ENCODE measurements around the gene LSM4. TPM values are rescaled to one million over a fixed set of nuclear protein-coding genes. Genes with fewer than 3 reads are reported as not detected.
"Not testable (repeated sequence)": the region's sequence is repeated elsewhere in the genome, so short reads cannot be mapped to it uniquely, and the experiment has no call there.

LSM4 gene
- polyA plus RNA-seq, 2 donors, result 96.9 to 113 TPM

DNA sequence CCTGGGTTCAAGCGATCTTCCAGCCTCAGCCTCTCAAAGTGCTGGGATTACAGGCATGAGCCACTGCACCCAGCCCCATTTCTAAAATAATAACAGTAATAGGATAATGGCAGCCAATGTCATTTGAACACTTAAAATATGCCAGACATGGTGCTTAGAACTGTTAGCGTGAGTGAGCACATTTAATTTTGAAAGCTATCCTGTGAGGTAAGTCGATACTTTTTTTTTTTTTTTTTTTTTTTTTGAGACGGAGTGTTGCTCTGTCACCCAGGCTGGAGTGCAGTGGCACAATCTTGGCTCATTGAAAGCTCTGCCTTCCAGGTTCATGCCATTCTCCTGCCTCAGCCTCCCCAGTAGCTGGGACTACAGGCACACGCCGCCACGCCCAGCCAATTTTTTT, 31.9 kb upstream of the LSM4 start:
- not testable (repeated sequence) for H3K4me3 ChIP-seq (ENCODE audit: low read depth in 1 of 2, low read length in 2 of 2); H3K4me1 ChIP-seq (ENCODE audit: control insufficient read depth in 2 of 2, insufficient read depth in 2 of 2, low read length in 1 of 2); H3K9me3 ChIP-seq (ENCODE audit: control insufficient read depth in 2 of 2, insufficient read depth in 1 of 2, low read depth in 1 of 2, low read length in 1 of 2); H3K27ac ChIP-seq (ENCODE audit: low read depth in 2 of 2, low read length in 1 of 2); H3K27me3 ChIP-seq (ENCODE audit: control insufficient read depth in 1 of 2, insufficient read depth in 2 of 2, low read length in 2 of 2); H3K36me3 ChIP-seq (ENCODE audit: control insufficient read depth in 2 of 2, insufficient read depth in 2 of 2, low read length in 1 of 2)
- 96% methylated on average over 6 to 7 of the region's 7 CpGs for WGBS, 2 donors

- Histone ChIP-seq H3K9me3 (ENCODE audit: control insufficient read depth in 2 of 2, insufficient read depth in 1 of 2, low read depth in 1 of 2, low read length in 1 of 2) (peaks cover 0 to 4% of the 10 kb centered on the region in 2 donors), H3K4me3 (ENCODE audit: low read depth in 1 of 2, low read length in 2 of 2) (no peak overlapping the region), H3K36me3 (ENCODE audit: control insufficient read depth in 2 of 2, insufficient read depth in 2 of 2, low read length in 1 of 2) (peaks cover 2 to 4% of the 10 kb centered on the region in 2 donors), H3K27ac (ENCODE audit: low read depth in 2 of 2, low read length in 1 of 2) (no peak overlapping the region), H3K4me1 (ENCODE audit: control insufficient read depth in 2 of 2, insufficient read depth in 2 of 2, low read length in 1 of 2) (no peaks in the 10 kb centered on the region), H3K27me3 (ENCODE audit: control insufficient read depth in 1 of 2, insufficient read depth in 2 of 2, low read length in 2 of 2) (no peaks in the 10 kb centered on the region)
- 91 to 95% methylated on average over 8 of the region's 8 CpGs for WGBS, 2 donors
Measured at GRCh38 chr19:18353378-18354005, 30.6 kb upstream of the LSM4 start.

GRCh38 chr19:18351544-18351943, 28.7 kb upstream of the LSM4 start:
- WGBS, 2 donors, result 94% methylated on average over 7 of the region's 7 CpGs

GRCh38 chr19:18350490-18350889, 27.6 kb upstream of the LSM4 start:
- no peaks in the 10 kb centered on the region for H3K27me3 ChIP-seq (ENCODE audit: control insufficient read depth in 1 of 2, insufficient read depth in 2 of 2, low read length in 2 of 2)
- H3K4me1 ChIP-seq (ENCODE audit: control insufficient read depth in 2 of 2, insufficient read depth in 2 of 2, low read length in 1 of 2), result no peaks in the 10 kb centered on the region
- no peaks in the 10 kb centered on the region for H3K36me3 ChIP-seq (ENCODE audit: control insufficient read depth in 2 of 2, insufficient read depth in 2 of 2, low read length in 1 of 2)
- H3K9me3 ChIP-seq (ENCODE audit: control insufficient read depth in 2 of 2, insufficient read depth in 1 of 2, low read depth in 1 of 2, low read length in 1 of 2), result no peaks in the 10 kb centered on the region
- WGBS, 2 donors, result 85 to 88% methylated on average over 9 of the region's 9 CpGs
- no peak overlapping the region for H3K27ac ChIP-seq (ENCODE audit: low read depth in 2 of 2, low read length in 1 of 2)
- H3K4me3 ChIP-seq (ENCODE audit: low read depth in 1 of 2, low read length in 2 of 2), result no peak overlapping the region

More at GRCh38 chr19:18351544-18351943, 28.7 kb upstream of the LSM4 start:
- no peaks in the 10 kb centered on the region for H3K27me3 ChIP-seq (ENCODE audit: control insufficient read depth in 1 of 2, insufficient read depth in 2 of 2, low read length in 2 of 2)
- no peaks in the 10 kb centered on the region for H3K9me3 ChIP-seq (ENCODE audit: control insufficient read depth in 2 of 2, insufficient read depth in 1 of 2, low read depth in 1 of 2, low read length in 1 of 2)
- no peaks in the 10 kb centered on the region for H3K4me1 ChIP-seq (ENCODE audit: control insufficient read depth in 2 of 2, insufficient read depth in 2 of 2, low read length in 1 of 2)
- no peak overlapping the region for H3K4me3 ChIP-seq (ENCODE audit: low read depth in 1 of 2, low read length in 2 of 2)
- H3K36me3 ChIP-seq (ENCODE audit: control insufficient read depth in 2 of 2, insufficient read depth in 2 of 2, low read length in 1 of 2), result peaks cover 0 to under 1% of the 10 kb centered on the region in 2 donors
- H3K27ac ChIP-seq (ENCODE audit: low read depth in 2 of 2, low read length in 1 of 2), result no peak overlapping the region

- WGBS, 2 donors, result 47 to 49% methylated on average over 12 of the region's 12 CpGs
- Histone ChIP-seq H3K4me1 (ENCODE audit: control insufficient read depth in 2 of 2, insufficient read depth in 2 of 2, low read length in 1 of 2) (no peaks in the 10 kb centered on the region), H3K27ac (ENCODE audit: low read depth in 2 of 2, low read length in 1 of 2) (no peak overlapping the region), H3K4me3 (ENCODE audit: low read depth in 1 of 2, low read length in 2 of 2) (no peak overlapping the region), H3K36me3 (ENCODE audit: control insufficient read depth in 2 of 2, insufficient read depth in 2 of 2, low read length in 1 of 2) (no peaks in the 10 kb centered on the region), H3K27me3 (ENCODE audit: control insufficient read depth in 1 of 2, insufficient read depth in 2 of 2, low read length in 2 of 2) (no peaks in the 10 kb centered on the region), H3K9me3 (ENCODE audit: control insufficient read depth in 2 of 2, insufficient read depth in 1 of 2, low read depth in 1 of 2, low read length in 1 of 2) (no peaks in the 10 kb centered on the region)
Measured at GRCh38 chr19:18349524-18350128, 26.8 kb upstream of the LSM4 start.

DNA sequence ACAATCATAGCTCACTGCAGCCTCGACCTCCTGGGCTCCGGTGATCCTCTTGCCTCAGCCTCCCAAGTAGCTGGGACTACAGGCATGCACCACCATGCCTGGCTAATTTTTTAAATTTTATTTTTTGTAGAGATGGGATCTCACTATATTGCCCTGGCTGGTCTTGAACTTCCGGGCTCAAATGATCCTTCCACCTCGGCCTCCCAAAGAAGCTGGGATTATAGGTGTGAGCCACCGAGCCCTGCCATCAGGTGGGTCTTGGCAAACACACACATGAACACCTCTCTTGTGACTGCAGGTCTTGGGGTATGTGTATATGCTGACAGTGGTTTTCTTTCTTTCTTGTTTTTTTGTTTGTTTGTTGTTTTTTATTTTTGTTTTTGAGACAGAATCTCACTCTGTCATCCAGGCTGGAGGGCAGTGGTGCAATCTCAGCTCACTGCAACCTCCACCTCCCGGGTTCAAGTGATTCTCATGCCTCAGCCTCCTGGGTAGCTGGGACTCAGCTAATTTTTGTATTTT, 26.0 kb upstream of the LSM4 start:
- not testable (repeated sequence) for H3K27me3 ChIP-seq (ENCODE audit: control insufficient read depth in 1 of 2, insufficient read depth in 2 of 2, low read length in 2 of 2); H3K27ac ChIP-seq (ENCODE audit: low read depth in 2 of 2, low read length in 1 of 2); H3K9me3 ChIP-seq (ENCODE audit: control insufficient read depth in 2 of 2, insufficient read depth in 1 of 2, low read depth in 1 of 2, low read length in 1 of 2); H3K4me3 ChIP-seq (ENCODE audit: low read depth in 1 of 2, low read length in 2 of 2); H3K4me1 ChIP-seq (ENCODE audit: control insufficient read depth in 2 of 2, insufficient read depth in 2 of 2, low read length in 1 of 2); H3K36me3 ChIP-seq (ENCODE audit: control insufficient read depth in 2 of 2, insufficient read depth in 2 of 2, low read length in 1 of 2)
- WGBS, 2 donors, result 90% methylated on average over 6 of the region's 6 CpGs

- WGBS, 2 donors, result 92 to 94% methylated on average over 17 of the region's 17 CpGs
Measured at GRCh38 chr19:18348171-18348570, 25.3 kb upstream of the LSM4 start.

DNA sequence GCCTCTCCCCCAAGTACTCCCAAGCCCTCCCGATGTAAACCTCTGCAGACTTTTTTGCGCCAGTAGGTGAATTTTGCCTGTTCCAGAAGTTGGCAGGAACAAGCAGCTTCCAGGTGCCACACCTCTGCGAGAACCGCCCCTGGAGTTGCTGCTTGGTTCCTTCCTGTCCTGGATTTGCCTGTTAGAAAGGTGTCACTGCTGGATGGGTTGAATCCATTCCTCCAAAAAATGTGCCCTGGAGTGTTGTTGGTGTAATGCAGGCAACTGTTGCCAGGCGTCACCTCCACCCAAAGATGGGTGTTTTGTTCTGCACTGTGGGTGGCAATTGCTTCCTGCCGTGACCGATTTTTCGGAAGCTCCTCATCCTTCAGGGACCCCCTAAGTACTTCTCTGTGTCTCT, 23.2 kb upstream of the LSM4 start:
- no peaks in the 10 kb centered on the region for H3K27me3 ChIP-seq (ENCODE audit: control insufficient read depth in 1 of 2, insufficient read depth in 2 of 2, low read length in 2 of 2)
- no peaks in the 10 kb centered on the region for H3K9me3 ChIP-seq (ENCODE audit: control insufficient read depth in 2 of 2, insufficient read depth in 1 of 2, low read depth in 1 of 2, low read length in 1 of 2)
- H3K4me3 ChIP-seq (ENCODE audit: low read depth in 1 of 2, low read length in 2 of 2), result no peak overlapping the region
- H3K27ac ChIP-seq (ENCODE audit: low read depth in 2 of 2, low read length in 1 of 2), result no peak overlapping the region
- no peaks in the 10 kb centered on the region for H3K4me1 ChIP-seq (ENCODE audit: control insufficient read depth in 2 of 2, insufficient read depth in 2 of 2, low read length in 1 of 2)
- WGBS, 2 donors, result 46 to 58% methylated on average over 8 of the region's 8 CpGs
- no peaks in the 10 kb centered on the region for H3K36me3 ChIP-seq (ENCODE audit: control insufficient read depth in 2 of 2, insufficient read depth in 2 of 2, low read length in 1 of 2)

More at GRCh38 chr19:18348171-18348570, 25.3 kb upstream of the LSM4 start:
- no peaks in the 10 kb centered on the region for H3K9me3 ChIP-seq (ENCODE audit: control insufficient read depth in 2 of 2, insufficient read depth in 1 of 2, low read depth in 1 of 2, low read length in 1 of 2)
- no peaks in the 10 kb centered on the region for H3K36me3 ChIP-seq (ENCODE audit: control insufficient read depth in 2 of 2, insufficient read depth in 2 of 2, low read length in 1 of 2)
- H3K27ac ChIP-seq (ENCODE audit: low read depth in 2 of 2, low read length in 1 of 2), result no peak overlapping the region
- H3K27me3 ChIP-seq (ENCODE audit: control insufficient read depth in 1 of 2, insufficient read depth in 2 of 2, low read length in 2 of 2), result no peaks in the 10 kb centered on the region
- no peaks in the 10 kb centered on the region for H3K4me1 ChIP-seq (ENCODE audit: control insufficient read depth in 2 of 2, insufficient read depth in 2 of 2, low read length in 1 of 2)
- no peak overlapping the region for H3K4me3 ChIP-seq (ENCODE audit: low read depth in 1 of 2, low read length in 2 of 2)

DNA sequence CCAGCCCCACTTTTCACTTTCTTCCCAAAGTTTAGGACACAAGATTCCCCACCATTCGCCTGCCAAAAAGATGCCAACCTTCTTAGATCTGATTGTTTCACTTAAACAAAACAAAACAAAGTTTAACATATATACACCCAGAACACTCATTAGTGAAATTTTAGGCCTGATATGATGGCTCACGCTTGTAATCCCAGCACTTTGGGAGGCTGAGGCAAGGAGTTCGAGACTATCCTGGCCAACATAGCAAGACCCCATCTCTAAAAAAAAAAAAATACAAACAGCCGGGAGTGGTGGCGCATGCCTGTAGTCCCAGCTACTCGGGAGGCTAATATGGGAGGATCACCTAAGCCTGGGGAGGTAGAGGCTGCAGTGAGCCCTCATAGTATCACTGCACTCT, 22.4 kb upstream of the LSM4 start:
- Histone ChIP-seq H3K36me3 (ENCODE audit: control insufficient read depth in 2 of 2, insufficient read depth in 2 of 2, low read length in 1 of 2) (no peaks in the 10 kb centered on the region), H3K4me3 (ENCODE audit: low read depth in 1 of 2, low read length in 2 of 2) (no peak overlapping the region), H3K27me3 (ENCODE audit: control insufficient read depth in 1 of 2, insufficient read depth in 2 of 2, low read length in 2 of 2) (no peaks in the 10 kb centered on the region), H3K9me3 (ENCODE audit: control insufficient read depth in 2 of 2, insufficient read depth in 1 of 2, low read depth in 1 of 2, low read length in 1 of 2) (no peaks in the 10 kb centered on the region), H3K27ac (ENCODE audit: low read depth in 2 of 2, low read length in 1 of 2) (no peak overlapping the region), H3K4me1 (ENCODE audit: control insufficient read depth in 2 of 2, insufficient read depth in 2 of 2, low read length in 1 of 2) (peaks cover 0 to under 1% of the 10 kb centered on the region in 2 donors)
- WGBS, 2 donors, result 91 to 95% methylated on average over 6 of the region's 6 CpGs

GRCh38 chr19:18344582-18344950, 21.7 kb upstream of the LSM4 start:
- Histone ChIP-seq H3K4me3 (ENCODE audit: low read depth in 1 of 2, low read length in 2 of 2) (no peak overlapping the region), H3K36me3 (ENCODE audit: control insufficient read depth in 2 of 2, insufficient read depth in 2 of 2, low read length in 1 of 2) (no peaks in the 10 kb centered on the region), H3K27ac (ENCODE audit: low read depth in 2 of 2, low read length in 1 of 2) (no peak overlapping the region), H3K4me1 (ENCODE audit: control insufficient read depth in 2 of 2, insufficient read depth in 2 of 2, low read length in 1 of 2) (peaks cover 0 to 7% of the 10 kb centered on the region in 2 donors), H3K27me3 (ENCODE audit: control insufficient read depth in 1 of 2, insufficient read depth in 2 of 2, low read length in 2 of 2) (no peaks in the 10 kb centered on the region), H3K9me3 (ENCODE audit: control insufficient read depth in 2 of 2, insufficient read depth in 1 of 2, low read depth in 1 of 2, low read length in 1 of 2) (no peaks in the 10 kb centered on the region)
- 67 to 68% methylated on average over 13 of the region's 13 CpGs for WGBS, 2 donors

Data from esophagus (tissue), 2 donors.